Uterus (tissue), 2 donors: ENCODE data around the gene DNAJC6.

Experiments used
- CTCF ChIP-seq, 4 experiments: fragments of 200-600 bp in 2 of 4; fragments of 450-650 bp in 2 of 4; sonication (generic) in 2 of 4; IDR thresholded peaks; one replicate each; pipeline ENCODE4 v1.5.1; 2016 to 2019; ENCODE audit warnings: antibody characterized with exemption in 4 of 4, mild to moderate bottlenecking in 2 of 4, moderate library complexity in 1 of 4
- POLR2A ChIP-seq, 2 donors: fragments of 450-650 bp; IDR thresholded peaks; one replicate each; pipeline ENCODE4 v1.6.1; 2016; ENCODE audit warnings: antibody characterized with exemption in 2 of 2, mild to moderate bottlenecking in 1 of 2, moderate library complexity in 1 of 2

GRCh38 chr1:65392497-65392896 is 83.2 kb downstream of the DNAJC6 start:
- TF ChIP-seq POLR2A (IDR thresholded peaks at IDR 0.05) (no peak), CTCF (IDR thresholded peaks at IDR 0.05) (no peak)
